Endothelial cell of umbilical vein (primary cell): Measurements from ENCODE around the gene LDHB. TPM values are rescaled to one million over a fixed set of nuclear protein-coding genes. Genes with fewer than 3 reads are reported as not detected.
"Not testable (repeated sequence)": the region's sequence is repeated elsewhere in the genome, so short reads cannot be mapped to it uniquely, and the experiment has no call there.

Experiments
- BruUV-seq: library from RNA; stranded (reverse); fragments of 400-500 nt; replicated peaks from 2 replicates; lab custom pipeline; 2021; lab: Mats Ljungman, UMichigan
- CTCF ChIA-PET: fragments of 300-600, 350-600 bp; sonication (Branson Sonifier 250); formaldehyde crosslinking; loops from one replicate; lab custom pipeline; 2021; ENCODE audit warnings: antibody characterized with exemption, inconsistent platforms; lab: Charles Lee
- POLR2A ChIA-PET: fragments of 300-600, 350-600 bp; sonication (Branson Sonifier 250); formaldehyde crosslinking; loops from one replicate; lab custom pipeline; 2021; ENCODE audit warnings: antibody characterized with exemption, inconsistent platforms; lab: Charles Lee
- DNase-seq: peaks from one replicate; pipeline ENCODE4 v3.0.0-alpha.2; 2011; ENCODE audit warnings: low read depth, low spot score
- FAIRE-seq: peaks from 2 replicates; lab custom pipeline; 2011; peaks lifted over from hg19 to GRCh38; lab: Jason Lieb, UNC
- H2AFZ ChIP-seq: 2 replicates; pipeline ENCODE4 v1.6.0; 2012; ENCODE audit warnings: low read depth, low read length, control low read depth, inconsistent platforms
- H3K27ac ChIP-seq: 2 replicates; pipeline ENCODE4 v1.5.1; 2011; ENCODE audit warnings: low read depth, mild to moderate bottlenecking, control low read depth, low read length, moderate library complexity; ENCODE audit not compliant: insufficient read depth
- H3K27me3 ChIP-seq, 2 experiments: 2 replicates each; pipeline versions ENCODE4 v1.6.0 to v1.6.1; 2011; ENCODE audit warnings: low read length in 2 of 2, mixed read lengths in 1 of 2; ENCODE audit not compliant: control insufficient read depth in 2 of 2, insufficient read depth in 2 of 2
- H3K36me3 ChIP-seq, 2 experiments: 2 replicates in 1 of 2; 3 replicates in 1 of 2; pipeline ENCODE4 v1.5.1; 2011; ENCODE audit warnings: low read length in 2 of 2, mild to moderate bottlenecking in 1 of 2, moderate library complexity in 1 of 2; ENCODE audit not compliant: control insufficient read depth in 2 of 2, insufficient read depth in 2 of 2; ENCODE audit errors: extremely low read depth in 1 of 2
- H3K4me1 ChIP-seq: 3 replicates; pipeline ENCODE4 v1.5.1; 2011; ENCODE audit warnings: mild to moderate bottlenecking, low read length; ENCODE audit not compliant: control insufficient read depth, insufficient read depth; ENCODE audit errors: extremely low read depth
- H3K4me2 ChIP-seq: 2 replicates; pipeline ENCODE4 v1.6.1; 2011; ENCODE audit warnings: low read length, control low read depth, mixed read lengths; ENCODE audit not compliant: insufficient read depth
- H3K4me3 ChIP-seq, 3 experiments: fragments of 200-600 bp in 1 of 3; sonication (generic), shearing (Covaris generic) in 1 of 3; replicated peaks in 1 of 3; 2 replicates each; pipeline ENCODE4 v1.5.1; 2011 to 2016; ENCODE audit warnings: control low read depth in 3 of 3, low read length in 3 of 3, mild to moderate bottlenecking in 2 of 3, inconsistent platforms in 1 of 3, low read depth in 1 of 3, moderate library complexity in 1 of 3; ENCODE audit not compliant: insufficient read depth in 1 of 3
- H3K79me2 ChIP-seq: 2 replicates; pipeline ENCODE4 v1.6.0; 2012; ENCODE audit warnings: low read length, inconsistent platforms; ENCODE audit not compliant: control insufficient read depth, insufficient read depth
- H3K9ac ChIP-seq: replicated peaks from 2 replicates; pipeline ENCODE3; 2011; ENCODE audit warnings: low read length, control low read depth; ENCODE audit not compliant: insufficient read depth; ENCODE audit errors: extremely low read depth
- H3K9me1 ChIP-seq: replicated peaks from 3 replicates; pipeline ENCODE4 v1.6.0; 2011; ENCODE audit warnings: mild to moderate bottlenecking, low read length; ENCODE audit not compliant: control insufficient read depth, insufficient read depth; ENCODE audit errors: extremely low read depth
- H3K9me3 ChIP-seq: replicated peaks from 2 replicates; pipeline ENCODE4 v1.5.1; 2012; ENCODE audit warnings: low read length, inconsistent platforms; ENCODE audit not compliant: control insufficient read depth, insufficient read depth
- H4K20me1 ChIP-seq: replicated peaks from 2 replicates; pipeline ENCODE3; 2011; ENCODE audit warnings: mild to moderate bottlenecking, low read length; ENCODE audit not compliant: control insufficient read depth, insufficient read depth; ENCODE audit errors: extremely low read depth
- EZH2 ChIP-seq: IDR thresholded peaks from 2 replicates; pipeline ENCODE4 v1.6.1; 2012; ENCODE audit warnings: borderline replicate concordance, low read depth, mild to moderate bottlenecking, moderate library complexity, low read length, inconsistent platforms; ENCODE audit not compliant: severe bottlenecking
- FOS ChIP-seq: IDR thresholded peaks from 2 replicates; pipeline ENCODE4 v1.6.1; 2011; ENCODE audit warnings: mild to moderate bottlenecking, low read length, moderate library complexity, borderline replicate concordance; ENCODE audit not compliant: insufficient read depth
- GATA2 ChIP-seq: IDR thresholded peaks from 2 replicates; pipeline ENCODE4 v1.7.0; 2011; ENCODE audit warnings: low read depth, mild to moderate bottlenecking, moderate library complexity, mixed read lengths, low read length; ENCODE audit not compliant: insufficient read length, insufficient read depth
- MYC ChIP-seq: IDR thresholded peaks from one replicate; pipeline ENCODE4 v1.6.1; 2011; ENCODE audit warnings: mild to moderate bottlenecking, low read depth, low read length
- POLR2A ChIP-seq: IDR thresholded peaks from 2 replicates; pipeline ENCODE4 v1.6.1; 2012; ENCODE audit warnings: low read depth, mild to moderate bottlenecking, control low read depth, low read length
- POLR2AphosphoS5 ChIP-seq: IDR thresholded peaks from 2 replicates; pipeline ENCODE4 v1.6.1; 2012; ENCODE audit warnings: low read depth, mild to moderate bottlenecking, control low read depth, low read length, moderate library complexity; ENCODE audit not compliant: insufficient read depth
- dilution Hi-C: fragments of 300-500 bp; cut with MboI; formaldehyde crosslinking; loops from one replicate; pipeline ENCODE4 v1.15.0; 2019; ENCODE audit warnings: low sequenced_read_pairs; ENCODE audit not compliant: extremely low pct_ligation_motif_present
- intact Hi-C: fragments of 100-400 bp; cut with micrococcal nuclease; formaldehyde crosslinking; loops from one replicate; pipeline ENCODE4 v1.10.0; 2022
- polyA plus RNA-seq, 4 experiments: library from polyadenylated mRNA; depleted of rRNA in 3 of 4; stranded (reverse) in 3 of 4; unstranded in 1 of 4; fragments of >200 nt; gene quantifications; 2 replicates each; pipeline versions ENCODE4 v1.2.1 to v1.2.3, GENCODE V29; 2011 to 2012; ENCODE audit warnings: missing spikeins in 1 of 4
- total RNA-seq: library from RNA; stranded (reverse); gene quantifications from 2 replicates; pipeline ENCODE4 v1.2.3, GENCODE V29; 2021
- TF ChIP-seq, protein P1 (sequence below), 2 donors: IDR thresholded peaks; 1 replicate in 1 of 2; 2 replicates in 1 of 2; pipeline ENCODE4 v1.5.1; 2011; ENCODE audit warnings: low read length in 2 of 2, mild to moderate bottlenecking in 2 of 2, moderate library complexity in 2 of 2, control low read depth in 1 of 2, inconsistent platforms in 1 of 2, low read depth in 1 of 2; ENCODE audit not compliant: insufficient read depth in 1 of 2; ENCODE audit errors: extremely low read depth in 1 of 2
- TF ChIP-seq, protein P2 (sequence below): IDR thresholded peaks from 2 replicates; pipeline ENCODE4 v1.6.1; 2011; ENCODE audit not compliant: insufficient read depth, insufficient read length

LDHB gene
- total and polyA plus RNA-seq, 2 donors (not counting 3 experiments of a cell fraction or from before 2014, with no cell fraction given): 437 to 670 TPM

DNA sequence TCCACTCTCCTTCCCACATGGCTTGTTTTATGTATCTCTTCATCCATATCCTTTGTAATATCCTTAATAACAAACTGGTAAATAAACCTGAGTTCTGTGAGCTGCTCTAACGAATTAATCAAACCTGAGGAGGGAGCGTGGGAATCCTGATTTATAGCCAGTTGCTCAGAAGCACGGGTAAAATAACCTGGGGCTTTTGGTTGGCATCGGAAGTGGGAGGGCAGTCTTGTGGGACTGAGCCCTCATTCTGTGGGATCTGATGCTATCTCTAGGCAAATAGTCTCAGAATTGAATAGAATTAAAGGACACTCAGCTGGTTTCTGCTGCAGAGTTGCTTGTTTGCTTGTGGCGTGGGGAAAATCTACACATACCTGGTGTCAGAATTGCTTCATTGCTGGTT, 17.5 kb upstream of the LDHB start:
- no peak for FAIRE-seq
- no TSS peak for BruUV-seq
- dilution Hi-C loops: no loop called here

DNA sequence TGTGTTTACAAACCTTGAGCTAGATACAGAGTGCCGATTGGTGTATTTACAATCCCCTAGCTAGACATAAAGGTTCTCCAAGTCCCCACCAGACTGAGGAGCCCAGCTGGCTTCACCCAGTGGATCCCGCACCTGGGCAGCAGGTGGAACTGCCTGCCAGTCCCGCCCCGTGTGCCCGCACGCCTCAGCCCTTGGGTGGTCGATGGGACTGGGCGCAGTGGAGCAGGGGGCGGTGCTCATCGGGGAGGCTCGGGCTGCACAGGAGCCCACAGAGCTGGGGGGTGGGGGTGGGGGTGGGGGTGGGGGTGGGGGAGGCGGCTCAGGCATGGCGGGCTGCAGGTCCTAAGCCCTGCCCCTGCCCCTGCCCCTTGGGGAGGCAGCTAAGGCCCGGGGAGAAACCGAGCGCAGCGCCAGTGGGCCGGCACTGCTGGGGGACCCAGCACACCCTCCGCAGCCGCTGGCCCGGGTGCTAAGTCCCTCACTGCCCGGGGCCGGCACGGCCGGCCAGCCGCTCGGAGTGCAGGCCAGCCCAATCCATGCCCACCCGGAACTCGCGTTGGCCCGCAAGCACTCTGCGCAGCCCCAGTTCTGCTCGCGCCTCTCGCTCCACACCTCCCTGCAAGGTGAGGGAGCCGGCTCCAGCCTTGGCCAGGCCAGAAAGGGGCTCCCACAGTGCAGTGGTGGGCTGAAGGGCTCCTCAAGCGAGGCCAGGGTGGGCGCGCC, 16.3 kb upstream of the LDHB start:
- H3K4me1 ChIP-seq, H2AFZ ChIP-seq, H3K79me2 ChIP-seq, H3K36me3 ChIP-seq, BruUV-seq, H3K9me3 ChIP-seq, H3K4me2 ChIP-seq, FAIRE-seq, CTCF ChIA-PET, H3K27ac ChIP-seq, H3K4me3 ChIP-seq, H3K9ac ChIP-seq, intact Hi-C loops, dilution Hi-C loops, H4K20me1 ChIP-seq, H3K9me1 ChIP-seq, POLR2A ChIA-PET, DNase-seq: not testable (repeated sequence)
- H3K27me3 ChIP-seq: peaks cover 22 to 30% of the 10 kb centered on the region in 2 experiments

More for the DNA sequence above, 17.5 kb upstream of the LDHB start:
- no peaks in the 10 kb centered on the region for H3K9me1 ChIP-seq
- H4K20me1 ChIP-seq: no peaks in the 10 kb centered on the region
- TF ChIP-seq POLR2A (no peak), EZH2 (no peak), MYC (no peak), FOS (no peak), POLR2AphosphoS5 (no peak), GATA2 (no peak)
- TF ChIP-seq, protein P1, sequence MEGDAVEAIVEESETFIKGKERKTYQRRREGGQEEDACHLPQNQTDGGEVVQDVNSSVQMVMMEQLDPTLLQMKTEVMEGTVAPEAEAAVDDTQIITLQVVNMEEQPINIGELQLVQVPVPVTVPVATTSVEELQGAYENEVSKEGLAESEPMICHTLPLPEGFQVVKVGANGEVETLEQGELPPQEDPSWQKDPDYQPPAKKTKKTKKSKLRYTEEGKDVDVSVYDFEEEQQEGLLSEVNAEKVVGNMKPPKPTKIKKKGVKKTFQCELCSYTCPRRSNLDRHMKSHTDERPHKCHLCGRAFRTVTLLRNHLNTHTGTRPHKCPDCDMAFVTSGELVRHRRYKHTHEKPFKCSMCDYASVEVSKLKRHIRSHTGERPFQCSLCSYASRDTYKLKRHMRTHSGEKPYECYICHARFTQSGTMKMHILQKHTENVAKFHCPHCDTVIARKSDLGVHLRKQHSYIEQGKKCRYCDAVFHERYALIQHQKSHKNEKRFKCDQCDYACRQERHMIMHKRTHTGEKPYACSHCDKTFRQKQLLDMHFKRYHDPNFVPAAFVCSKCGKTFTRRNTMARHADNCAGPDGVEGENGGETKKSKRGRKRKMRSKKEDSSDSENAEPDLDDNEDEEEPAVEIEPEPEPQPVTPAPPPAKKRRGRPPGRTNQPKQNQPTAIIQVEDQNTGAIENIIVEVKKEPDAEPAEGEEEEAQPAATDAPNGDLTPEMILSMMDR (IDR thresholded peaks at IDR 0.05; ENCODE audit: extremely low read depth in 1 of 2, insufficient read depth in 1 of 2, low read depth in 1 of 2, low read length in 2 of 2): no peak
- TF ChIP-seq, protein P2, sequence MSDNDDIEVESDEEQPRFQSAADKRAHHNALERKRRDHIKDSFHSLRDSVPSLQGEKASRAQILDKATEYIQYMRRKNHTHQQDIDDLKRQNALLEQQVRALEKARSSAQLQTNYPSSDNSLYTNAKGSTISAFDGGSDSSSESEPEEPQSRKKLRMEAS: no peak
- peaks cover 18 to 22% of the 10 kb centered on the region in 2 experiments for H3K27me3 ChIP-seq
- peaks cover 4% of the 10 kb centered on the region for H3K4me1 ChIP-seq
- H3K9ac ChIP-seq: no peak overlapping the region
- H3K36me3 ChIP-seq: no peaks in the 10 kb centered on the region
- intact Hi-C loops: loop anchor here (5.0 kb wide), 1 partner anchor 378 kb away; no protein-coding TSS in a partner anchor
- no peak overlapping the region for H2AFZ ChIP-seq
- no peak overlapping the region for H3K27ac ChIP-seq
- no peaks in the 10 kb centered on the region for H3K9me3 ChIP-seq
- DNase-seq: no peak
- ChIA-PET CTCF (no interaction called here), POLR2A (no interaction called here)
- no peak overlapping the region for H3K4me3 ChIP-seq
- no peaks in the 10 kb centered on the region for H3K79me2 ChIP-seq
- no peak overlapping the region for H3K4me2 ChIP-seq
